Measurements from ENCODE around the gene CFAP100. TPM values are rescaled to one million over a fixed set of nuclear protein-coding genes. Genes with fewer than 3 reads are reported as not detected.

Gene CFAP100
- total RNA-seq, 1 experiment from 2014 or later: not detected

- H3K27me3 ChIP-seq (ENCODE audit: low read length): no peaks in the 10 kb centered on the region
- H3K36me3 ChIP-seq (ENCODE audit: low read depth, low read length): no peaks in the 10 kb centered on the region
- BruUV-seq (replicated peaks): no TSS peak
- H4K20me1 ChIP-seq (ENCODE audit: low read length): no peaks in the 10 kb centered on the region
- no peak overlapping the region for H3K4me3 ChIP-seq (ENCODE audit: low read length)
- TF ChIP-seq CTCF (conservative IDR thresholded peaks at IDR 0.05; ENCODE audit: low read depth, low read length) (no peak), EZH2phosphoT487 (IDR thresholded peaks at IDR 0.05; ENCODE audit: borderline replicate concordance, low read length) (no peak), EZH2 (IDR thresholded peaks at IDR 0.05; ENCODE audit: low read length, unreplicated experiment) (no peak)
- no peak overlapping the region for H3K27ac ChIP-seq (ENCODE audit: low read length)
- no peaks in the 10 kb centered on the region for H3F3A ChIP-seq (ENCODE audit: low read length, unreplicated experiment)
- DNase-seq: no peak
- no peaks in the 10 kb centered on the region for H3K79me2 ChIP-seq (ENCODE audit: low read length)
- no peaks in the 10 kb centered on the region for H3K4me1 ChIP-seq (ENCODE audit: insufficient read depth, low read length)
- H3K4me2 ChIP-seq (ENCODE audit: low read length): no peak overlapping the region
- no peaks in the 10 kb centered on the region for H3K9me3 ChIP-seq (ENCODE audit: low read length)
- intact Hi-C loops (cut with micrococcal nuclease): no loop called here
- POLR2A ChIA-PET (ENCODE audit: unreplicated experiment): no interaction called here
- no peak overlapping the region for H3K9ac ChIP-seq (ENCODE audit: low read length)
- ATAC-seq: no peak
- no peak overlapping the region for H2AFZ ChIP-seq (ENCODE audit: low read length)
- CTCF ChIA-PET: no interaction called here
- H3K9me2 ChIP-seq (replicated peaks; ENCODE audit: low read length): no peaks in the 10 kb centered on the region
These were observed 51.6 kb downstream of the CFAP100 start for GRCh38 chr3:126446301-126446700.

GRCh38 chr3:126446791-126447190, 52.1 kb downstream of the CFAP100 start:
- no peak for TF ChIP-seq EZH2 (IDR thresholded peaks at IDR 0.05; ENCODE audit: low read length, unreplicated experiment)
- TF ChIP-seq EZH2phosphoT487 (IDR thresholded peaks at IDR 0.05; ENCODE audit: borderline replicate concordance, low read length): no peak
- TF ChIP-seq CTCF (conservative IDR thresholded peaks at IDR 0.05; ENCODE audit: low read depth, low read length): no peak
- no peaks in the 10 kb centered on the region for H3K27me3 ChIP-seq (ENCODE audit: low read length)
- DNase-seq (no peak), ATAC-seq (no peak)
- no peak overlapping the region for H3K4me3 ChIP-seq (ENCODE audit: low read length)
- no peak overlapping the region for H3K4me2 ChIP-seq (ENCODE audit: low read length)
- no peaks in the 10 kb centered on the region for H4K20me1 ChIP-seq (ENCODE audit: low read length)
- intact Hi-C loops (cut with micrococcal nuclease): no loop called here
- no TSS peak for BruUV-seq (replicated peaks)
- H3K27ac ChIP-seq (ENCODE audit: low read length): no peak overlapping the region
- H3K4me1 ChIP-seq (ENCODE audit: insufficient read depth, low read length): no peaks in the 10 kb centered on the region
- ChIA-PET CTCF (no interaction called here), POLR2A (ENCODE audit: unreplicated experiment) (interaction anchor here (0.7 kb wide), 1 partner anchor 66 kb away, joined by 3 read pairs; no protein-coding TSS in a partner anchor)
- H2AFZ ChIP-seq (ENCODE audit: low read length): no peak overlapping the region
- H3K9ac ChIP-seq (ENCODE audit: low read length): no peak overlapping the region
- H3K36me3 ChIP-seq (ENCODE audit: low read depth, low read length): no peaks in the 10 kb centered on the region
- H3K9me2 ChIP-seq (replicated peaks; ENCODE audit: low read length): no peaks in the 10 kb centered on the region
- H3K9me3 ChIP-seq (ENCODE audit: low read length): no peaks in the 10 kb centered on the region
- no peaks in the 10 kb centered on the region for H3F3A ChIP-seq (ENCODE audit: low read length, unreplicated experiment)
- H3K79me2 ChIP-seq (ENCODE audit: low read length): no peaks in the 10 kb centered on the region

GRCh38 chr3:126447456-126448106, 52.9 kb downstream of the CFAP100 start:
- H3K4me2 ChIP-seq (ENCODE audit: low read length): no peak overlapping the region
- no peaks in the 10 kb centered on the region for H4K20me1 ChIP-seq (ENCODE audit: low read length)
- no TSS peak for BruUV-seq (replicated peaks)
- no peak overlapping the region for H2AFZ ChIP-seq (ENCODE audit: low read length)
- DNase-seq (no peak), ATAC-seq (no peak)
- intact Hi-C loops (cut with micrococcal nuclease): no loop called here
- H3K4me3 ChIP-seq (ENCODE audit: low read length): no peak overlapping the region
- no peaks in the 10 kb centered on the region for H3K27me3 ChIP-seq (ENCODE audit: low read length)
- no peaks in the 10 kb centered on the region for H3K4me1 ChIP-seq (ENCODE audit: insufficient read depth, low read length)
- no peaks in the 10 kb centered on the region for H3F3A ChIP-seq (ENCODE audit: low read length, unreplicated experiment)
- no peaks in the 10 kb centered on the region for H3K9me2 ChIP-seq (replicated peaks; ENCODE audit: low read length)
- no peak overlapping the region for H3K9ac ChIP-seq (ENCODE audit: low read length)
- POLR2A ChIA-PET (ENCODE audit: unreplicated experiment): interaction anchor here (0.7 kb wide), 1 partner anchor 66 kb away, joined by 3 read pairs; no protein-coding TSS in a partner anchor
- H3K36me3 ChIP-seq (ENCODE audit: low read depth, low read length): no peaks in the 10 kb centered on the region
- TF ChIP-seq EZH2 (IDR thresholded peaks at IDR 0.05; ENCODE audit: low read length, unreplicated experiment) (no peak), EZH2phosphoT487 (IDR thresholded peaks at IDR 0.05; ENCODE audit: borderline replicate concordance, low read length) (no peak), CTCF (conservative IDR thresholded peaks at IDR 0.05; ENCODE audit: low read depth, low read length) (no peak)
- CTCF ChIA-PET: no interaction called here
- no peaks in the 10 kb centered on the region for H3K79me2 ChIP-seq (ENCODE audit: low read length)
- H3K27ac ChIP-seq (ENCODE audit: low read length): no peak overlapping the region
- H3K9me3 ChIP-seq (ENCODE audit: low read length): no peaks in the 10 kb centered on the region

Data from PC-3 (cell line).